8988T (cell line): ENCODE measurements around the gene ZFP36L2.

Experiments used
- DNase-seq: peaks from one replicate; pipeline ENCODE4 v3.0.0; 2011

ZFP36L2 gene

DNA sequence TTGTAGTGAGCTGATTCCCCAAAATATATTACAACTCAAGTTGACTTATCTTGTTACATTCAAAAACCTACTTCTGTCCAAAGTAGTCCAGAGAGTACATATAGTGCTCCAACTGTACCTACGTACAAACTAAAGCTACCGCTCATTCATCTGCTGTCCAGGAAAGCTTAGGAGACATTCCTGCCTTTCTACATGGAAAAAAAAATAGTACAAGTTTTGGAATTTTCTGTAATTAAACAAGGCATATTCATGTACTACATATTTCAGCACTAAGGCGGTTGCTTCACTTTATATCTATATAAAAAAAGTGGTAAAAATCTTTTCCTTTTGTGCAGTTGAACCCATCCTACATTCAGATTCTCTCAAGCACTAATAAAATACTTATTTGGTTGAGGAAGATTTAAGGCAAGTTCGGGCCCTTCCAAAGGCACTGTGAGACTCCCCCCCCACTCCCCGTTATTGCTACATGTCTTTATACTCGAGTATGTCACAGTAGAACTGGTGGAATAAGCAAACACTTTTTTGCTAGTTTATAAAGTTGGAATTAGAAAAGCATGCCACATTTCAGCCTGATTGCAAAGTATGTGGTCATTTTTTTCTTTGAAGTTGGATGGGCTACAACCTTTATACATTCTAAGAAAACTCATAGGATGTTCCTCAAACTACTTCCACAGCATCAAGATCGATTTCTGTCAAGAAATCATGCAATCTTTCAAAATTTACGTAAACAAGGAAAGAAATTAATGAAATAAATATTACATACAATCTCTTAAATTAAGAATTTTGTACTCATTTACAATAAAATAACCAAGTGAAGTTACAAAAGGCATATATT lies 3.7 kb downstream of the ZFP36L2 start:
- no peak for DNase-seq

DNA sequence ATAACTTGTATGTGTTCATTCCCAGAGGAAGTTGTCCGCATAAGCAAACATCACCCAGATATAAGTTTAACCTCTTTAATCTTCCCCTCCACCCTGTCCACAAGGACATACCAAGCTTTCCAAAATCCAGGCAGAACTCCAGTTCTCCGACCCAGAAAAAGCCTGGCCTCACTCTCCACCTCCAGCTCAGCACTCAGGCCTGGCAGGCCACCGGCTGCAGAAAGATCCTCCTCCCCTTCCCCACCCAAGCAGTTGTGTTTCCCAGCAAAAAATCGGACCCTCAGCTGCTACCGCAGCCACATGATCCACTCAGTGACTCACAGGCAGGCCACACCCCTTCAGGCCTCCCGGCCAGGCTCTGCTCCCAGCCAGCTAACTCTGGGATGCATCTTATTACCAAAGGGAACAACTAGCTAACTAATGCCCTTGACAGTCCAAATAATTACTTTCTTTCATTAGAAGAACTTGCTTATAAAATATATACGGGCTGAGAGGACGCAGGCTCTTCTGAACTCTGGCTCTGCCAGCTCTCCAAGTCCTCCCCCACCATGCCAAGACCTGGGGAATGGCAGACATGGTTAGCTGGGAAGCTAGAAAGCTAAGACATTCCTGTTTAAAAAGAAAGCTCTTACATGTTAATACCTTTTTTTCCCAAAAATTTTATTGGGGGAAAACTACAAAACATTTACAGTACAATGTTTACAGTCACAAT lies 4.5 kb downstream of the ZFP36L2 start:
- peak; percentile 82 for DNase-seq

DNA sequence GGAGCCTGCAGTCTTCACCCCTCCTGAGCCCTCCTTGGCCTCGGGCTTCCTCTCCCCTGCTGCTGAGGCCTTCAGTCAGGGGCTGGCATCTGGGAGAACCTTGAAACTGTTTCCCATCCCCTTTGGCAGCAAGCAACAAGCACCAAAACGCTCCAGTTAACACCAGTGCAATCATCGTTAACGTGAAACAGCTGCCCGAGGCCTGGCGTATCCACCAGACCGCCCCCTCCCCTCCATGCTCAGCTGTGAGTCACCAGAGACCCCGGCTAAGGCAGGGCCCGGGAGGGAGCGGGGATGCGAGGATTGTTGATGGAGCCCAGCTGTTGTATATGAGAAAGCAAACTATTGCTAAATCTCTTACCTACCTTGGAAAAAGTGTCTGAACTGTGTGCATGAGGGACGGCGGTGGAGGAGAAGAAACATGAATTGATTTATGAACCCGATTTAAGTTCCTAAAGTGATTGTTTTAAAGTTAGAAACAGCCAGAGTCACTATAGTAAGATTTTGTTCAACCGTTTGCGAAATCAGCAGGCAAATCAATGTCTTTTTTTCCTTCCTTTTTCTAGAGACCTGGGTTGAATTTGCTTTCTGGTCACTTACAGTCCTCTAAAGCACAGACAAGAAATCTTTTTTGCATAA lies 5.2 kb downstream of the ZFP36L2 start:
- no peak for DNase-seq

DNA sequence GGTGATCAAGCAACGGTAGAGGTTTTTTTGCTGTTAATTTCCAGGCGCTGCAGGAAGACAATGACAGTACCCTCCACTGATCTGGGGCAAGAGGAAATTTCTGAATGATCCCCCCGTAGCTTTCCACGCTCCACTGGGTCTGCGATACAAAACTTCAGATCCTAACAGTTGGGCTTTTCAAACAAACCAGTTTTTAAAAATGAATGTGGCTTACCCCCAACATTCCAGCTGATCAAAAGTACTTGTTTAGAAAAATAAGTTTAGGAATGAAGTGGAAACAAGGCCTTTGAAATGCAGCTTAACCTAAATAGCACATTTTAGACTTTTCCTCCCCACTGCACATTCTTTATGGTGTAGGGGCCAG lies 5.7 kb downstream of the ZFP36L2 start:
- DNase-seq = no peak

DNA sequence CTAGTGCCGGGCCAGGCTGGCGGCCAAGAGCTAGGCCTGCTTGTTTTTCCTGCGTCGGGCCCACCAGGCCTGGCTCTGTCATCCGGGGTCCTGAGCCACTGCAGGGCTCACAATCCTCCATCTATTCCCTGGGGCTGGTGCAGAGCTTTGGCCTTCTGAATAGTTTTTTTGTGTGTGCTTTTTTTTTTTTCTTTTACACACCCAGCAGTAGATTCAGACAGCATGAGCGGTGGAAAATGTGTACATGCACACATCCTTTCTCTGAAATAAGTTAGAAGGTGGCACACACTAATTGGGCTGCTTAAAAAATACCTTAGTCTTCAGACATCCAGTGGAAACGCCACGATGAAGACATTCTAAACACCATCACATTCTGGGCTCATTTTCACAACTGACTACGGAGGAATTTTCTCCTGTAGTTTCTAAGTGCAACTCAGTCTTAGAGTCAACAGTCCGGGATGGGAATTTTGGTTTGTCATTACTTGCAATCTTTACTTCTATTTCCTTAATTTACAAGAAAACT lies 6.1 kb downstream of the ZFP36L2 start:
- DNase-seq = no peak

DNA sequence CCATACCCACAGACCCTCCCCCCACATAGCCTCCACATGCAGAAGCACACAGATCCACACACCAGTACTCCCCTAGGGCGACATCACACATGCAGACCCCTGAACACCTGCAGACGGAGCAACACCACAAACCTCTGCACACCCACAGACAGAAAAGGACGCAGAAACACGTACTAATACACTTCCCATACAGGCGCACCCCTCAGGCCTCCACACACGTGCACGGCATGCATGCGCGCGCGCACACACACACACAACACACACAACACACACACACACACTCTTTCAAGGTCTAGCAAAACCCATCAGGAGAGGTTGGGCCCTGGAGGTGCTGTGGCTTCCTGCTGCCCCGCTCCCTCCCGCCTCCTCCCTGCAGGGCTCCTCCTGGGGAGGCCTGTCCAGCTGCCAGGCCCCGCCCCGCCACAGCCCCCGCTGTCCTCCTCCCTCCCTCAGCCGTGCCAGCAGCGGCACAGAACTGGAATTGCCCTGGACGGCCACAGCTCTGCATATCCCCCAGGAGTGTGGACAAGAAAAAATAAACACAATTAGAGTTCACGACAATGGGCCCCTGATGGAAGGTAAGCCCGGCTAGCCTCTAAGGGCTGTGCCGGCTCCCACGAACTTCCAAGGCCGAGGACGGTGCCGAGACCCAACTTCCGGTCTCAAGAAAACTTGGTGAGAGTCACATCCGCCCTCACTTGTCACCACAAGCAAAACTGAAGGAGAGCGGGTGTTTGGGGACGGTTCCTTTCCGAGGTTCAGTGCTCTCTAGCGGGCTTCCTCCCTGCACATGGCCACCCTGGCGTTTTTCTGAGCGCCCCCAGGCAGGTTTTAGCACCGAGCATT lies 6.8 kb downstream of the ZFP36L2 start:
- peak; percentile 83 for DNase-seq

DNA sequence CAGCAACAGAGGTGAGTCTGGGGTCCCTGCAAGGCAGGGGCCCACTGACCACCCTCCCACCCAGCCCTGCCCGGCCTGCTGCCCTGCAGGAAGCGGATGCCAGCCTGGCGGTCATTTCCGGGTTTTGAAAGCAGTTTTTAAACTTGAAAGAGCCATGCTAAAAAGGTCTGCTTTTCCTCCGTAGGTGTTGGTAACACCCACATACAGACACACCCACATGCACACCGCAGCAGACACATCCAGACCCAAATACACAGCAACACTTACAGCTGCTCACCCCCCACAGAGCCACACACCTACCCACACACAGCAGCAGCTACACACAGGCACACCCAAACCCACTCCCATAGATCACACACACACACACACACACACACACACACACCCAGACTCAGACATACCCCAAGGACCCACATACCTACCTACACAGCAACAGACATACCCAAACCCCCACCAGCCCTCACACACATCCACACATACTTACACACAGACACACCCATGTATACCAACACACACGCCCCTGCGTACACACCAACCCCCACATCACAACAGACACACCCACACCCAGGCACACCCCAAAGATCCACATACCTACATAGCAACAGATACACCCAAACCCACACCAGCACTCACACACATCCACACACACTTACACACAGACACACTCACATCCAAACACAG lies 7.6 kb downstream of the ZFP36L2 start:
- no peak for DNase-seq

DNA sequence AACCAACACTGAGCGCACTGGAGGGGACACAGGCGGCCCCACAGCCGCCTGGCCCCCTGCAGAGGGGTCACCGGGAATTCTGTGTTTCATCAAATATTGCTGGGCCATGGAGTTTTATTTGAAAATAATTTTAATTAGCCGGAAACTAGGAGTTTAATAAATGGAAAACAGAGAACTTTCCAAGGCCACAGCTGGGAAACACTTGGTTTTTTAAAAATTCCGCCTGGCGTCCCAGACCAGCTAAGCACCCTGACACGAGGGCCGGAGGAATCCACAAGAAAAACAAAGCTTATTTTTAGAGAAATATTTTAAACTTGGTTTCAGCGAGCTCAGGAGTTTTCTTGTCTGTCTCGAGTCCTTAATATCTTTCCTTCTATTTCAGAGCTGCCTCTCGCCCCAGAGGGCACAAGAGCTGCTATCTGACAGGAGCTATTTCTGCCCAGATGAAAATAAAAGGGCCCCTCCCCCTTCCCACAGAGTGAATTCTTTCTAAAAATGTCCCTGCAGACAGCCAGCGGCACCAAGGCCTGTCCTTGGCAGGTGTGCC lies 8.2 kb downstream of the ZFP36L2 start:
- no peak for DNase-seq

DNA sequence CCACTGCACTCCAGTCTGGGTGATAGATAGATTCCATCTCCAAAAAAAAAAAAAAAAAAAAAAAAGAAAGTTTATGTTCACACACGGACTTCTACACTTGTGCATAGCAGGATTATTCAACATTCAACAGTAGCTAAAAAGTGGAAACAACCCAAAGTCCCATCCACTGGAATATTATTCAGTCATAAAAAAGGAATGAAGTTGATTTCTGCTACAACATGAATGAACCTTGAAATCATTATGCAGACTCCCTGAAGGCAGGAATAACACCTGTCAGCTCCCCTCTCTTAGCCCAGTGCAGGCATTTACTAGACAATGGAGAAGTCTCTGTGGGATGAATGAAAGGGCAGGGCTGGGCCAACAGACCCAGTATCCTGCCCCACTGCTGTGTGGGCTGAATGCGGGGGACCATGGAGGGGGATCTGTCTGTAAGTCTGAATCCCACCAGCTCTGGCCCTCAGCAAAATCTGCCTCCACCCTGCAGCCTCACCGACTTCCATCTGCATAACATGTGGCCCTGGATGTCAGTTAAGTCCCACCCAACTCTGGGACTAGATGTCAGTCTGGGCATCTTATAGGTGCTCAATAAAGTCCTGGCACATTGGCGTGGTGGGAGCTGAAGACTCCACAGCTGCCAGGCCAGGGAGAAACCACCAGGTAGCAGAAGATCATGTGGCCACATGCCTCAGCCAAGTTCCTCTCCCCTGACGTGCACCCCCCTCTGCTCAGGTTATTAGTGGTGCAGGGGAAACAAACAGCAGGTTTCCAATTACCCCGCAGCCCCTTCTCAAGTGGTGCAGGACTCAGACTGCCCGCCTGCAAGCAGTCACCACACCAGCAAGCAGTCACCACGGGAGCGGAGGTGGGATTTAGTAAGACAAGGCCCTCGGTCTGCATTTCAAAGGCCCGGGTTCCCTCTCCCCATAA lies 8.9 kb downstream of the ZFP36L2 start:
- no peak for DNase-seq

DNA sequence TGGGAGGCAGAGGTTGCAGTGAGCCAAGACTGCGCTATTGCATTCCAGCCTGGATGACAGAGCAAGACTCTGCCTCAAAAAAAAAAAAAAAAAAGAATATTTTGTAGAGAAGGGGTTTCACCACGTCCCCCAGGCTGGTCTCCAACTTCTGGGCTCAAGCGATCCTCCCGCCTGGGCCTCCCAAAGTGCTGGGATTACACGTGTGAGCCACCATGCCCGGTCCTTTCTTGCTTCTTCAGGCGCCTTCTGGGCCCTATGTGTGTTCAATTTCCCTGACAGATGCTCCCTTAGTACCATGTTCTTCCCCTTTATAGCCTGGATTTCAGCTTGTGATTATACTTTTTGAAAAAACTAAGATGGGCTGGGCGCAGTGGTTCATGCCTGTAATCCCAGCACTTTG lies 9.8 kb downstream of the ZFP36L2 start:
- no peak for DNase-seq

DNA sequence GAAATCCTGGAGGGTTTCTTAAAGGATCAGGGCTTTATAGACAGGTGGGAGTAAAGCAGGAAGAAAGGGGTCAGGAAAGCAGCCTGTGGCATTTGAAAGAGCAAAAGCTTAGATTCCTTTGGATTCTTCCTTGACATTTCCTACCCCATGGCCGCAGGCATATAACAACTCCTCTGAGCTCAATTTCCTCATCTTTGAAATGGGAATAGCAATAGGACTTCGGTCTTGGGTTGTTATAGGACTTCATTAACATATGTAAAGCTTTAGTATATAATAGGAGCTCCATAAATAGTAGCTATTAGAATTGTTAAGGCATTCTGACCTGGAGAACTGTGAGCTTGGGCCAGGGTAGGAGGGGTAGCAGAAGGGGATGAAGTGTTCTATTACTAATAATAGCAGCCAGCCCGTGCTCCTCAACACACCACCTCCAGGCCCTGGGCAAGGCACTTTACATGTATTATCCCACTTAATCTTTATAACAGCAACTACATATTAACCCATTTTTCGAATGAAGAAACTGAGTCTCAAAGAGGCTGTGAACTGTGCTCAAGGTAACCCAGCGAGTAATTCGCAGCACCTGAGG lies 10.6 kb downstream of the ZFP36L2 start:
- no peak for DNase-seq

DNA sequence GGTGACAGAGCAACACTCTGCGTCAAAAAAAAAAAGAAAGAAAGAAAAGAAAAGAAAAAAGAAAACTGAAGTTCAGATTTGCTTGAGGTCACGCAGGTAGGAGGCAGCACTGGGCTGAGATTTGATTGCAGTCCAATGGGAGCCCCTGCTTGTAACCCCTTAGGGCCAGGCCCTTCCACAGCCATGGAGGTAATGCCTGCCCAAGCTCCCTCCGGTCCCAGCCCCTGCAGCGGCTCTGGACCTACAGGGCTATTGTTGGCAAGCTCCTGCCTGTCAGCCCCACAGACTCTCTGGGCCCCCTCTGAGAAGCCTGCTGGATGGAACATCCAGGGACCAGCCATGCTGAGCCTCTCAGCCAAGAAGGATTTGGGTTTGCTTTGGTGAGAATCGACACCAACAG lies 12.2 kb downstream of the ZFP36L2 start:
- DNase-seq = no peak

DNA sequence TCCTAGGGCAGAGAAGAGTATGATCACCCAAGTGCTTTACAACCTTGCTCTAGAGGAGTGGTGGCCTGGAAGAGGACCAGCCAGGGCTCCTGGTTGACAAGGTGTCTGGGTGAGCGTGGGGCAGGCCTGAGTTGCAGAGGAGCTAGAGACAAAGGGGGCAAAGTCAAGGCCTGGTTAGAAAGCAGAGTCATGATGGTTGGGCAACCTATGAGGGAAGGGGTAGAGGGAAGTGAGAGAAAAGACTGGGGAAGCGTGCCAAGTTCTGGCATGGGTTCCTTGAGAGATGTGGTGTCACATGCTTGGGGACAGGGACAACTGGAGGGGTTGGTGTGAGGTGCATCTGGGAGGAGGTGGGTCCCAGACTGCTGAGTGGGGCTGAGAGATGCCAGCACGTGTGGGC lies 13.5 kb downstream of the ZFP36L2 start:
- no peak for DNase-seq

DNA sequence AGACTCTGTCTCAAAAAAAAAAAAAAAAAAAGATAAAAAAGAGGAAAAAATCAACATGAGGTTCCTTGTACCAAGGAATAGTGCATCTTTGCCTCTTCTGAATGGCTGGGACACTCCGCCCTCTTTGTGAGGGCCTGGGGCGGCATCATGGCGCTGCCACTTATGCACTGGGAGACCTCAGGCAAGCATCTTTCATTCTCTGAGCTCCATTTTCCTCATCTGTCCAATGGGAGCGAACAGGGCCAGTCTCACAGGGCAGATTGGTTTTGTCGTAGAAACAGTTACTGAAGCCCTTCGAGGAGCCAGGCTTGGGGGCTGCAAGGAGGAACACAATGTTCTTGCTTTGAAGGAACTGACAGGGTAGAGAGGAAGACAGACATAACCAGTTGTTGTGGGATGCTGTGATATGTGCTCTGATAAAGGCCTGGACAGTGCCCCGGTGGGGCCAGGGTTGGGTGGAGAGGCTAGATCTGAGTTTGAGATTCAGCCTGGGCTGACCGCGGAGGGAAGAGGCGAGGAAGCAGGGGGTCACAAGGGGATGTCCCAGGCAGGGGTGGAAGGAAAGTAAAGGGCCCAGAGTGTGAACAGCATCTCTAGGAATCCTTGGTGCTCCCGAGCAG lies 14.1 kb downstream of the ZFP36L2 start:
- DNase-seq = no peak

DNA sequence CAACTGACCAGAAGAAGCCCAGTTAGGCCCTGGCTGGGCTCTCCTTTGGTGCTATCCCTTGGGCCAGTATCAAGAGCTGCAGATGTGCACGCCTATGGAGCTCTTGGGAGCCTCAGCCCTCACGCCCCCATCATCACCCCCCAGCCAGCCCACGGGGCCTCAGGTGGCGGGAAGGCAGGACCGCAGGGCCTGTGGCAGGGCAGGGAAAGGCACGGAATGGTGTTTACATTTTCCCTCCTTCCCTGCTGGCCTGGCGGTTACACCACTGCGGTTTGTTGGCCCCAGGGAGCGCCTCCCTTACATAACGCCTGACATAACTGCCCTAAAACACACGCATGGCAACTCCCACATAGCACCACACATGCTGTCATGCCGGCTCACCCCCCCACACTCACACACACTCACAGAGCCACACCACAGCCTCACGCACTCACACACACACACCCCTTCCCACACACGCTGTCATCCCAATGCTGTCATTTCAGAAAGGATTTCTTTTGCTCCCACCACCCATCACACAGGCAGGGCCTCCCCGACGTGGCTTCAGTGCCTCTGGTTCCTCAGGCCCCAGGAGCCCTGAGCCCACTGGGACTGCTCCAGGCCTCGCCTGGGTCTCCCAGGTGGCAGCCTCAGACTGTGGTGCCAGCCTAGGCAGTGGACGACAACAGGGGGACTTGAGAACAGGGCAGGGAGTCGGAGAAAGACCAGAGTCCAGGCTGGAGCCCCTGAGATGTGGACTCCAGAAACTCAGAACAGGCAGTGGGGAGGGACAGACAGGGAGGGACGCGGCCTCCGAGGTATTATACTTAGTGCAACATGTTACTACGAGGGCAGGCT lies 15.7 kb downstream of the ZFP36L2 start:
- no peak for DNase-seq

DNA sequence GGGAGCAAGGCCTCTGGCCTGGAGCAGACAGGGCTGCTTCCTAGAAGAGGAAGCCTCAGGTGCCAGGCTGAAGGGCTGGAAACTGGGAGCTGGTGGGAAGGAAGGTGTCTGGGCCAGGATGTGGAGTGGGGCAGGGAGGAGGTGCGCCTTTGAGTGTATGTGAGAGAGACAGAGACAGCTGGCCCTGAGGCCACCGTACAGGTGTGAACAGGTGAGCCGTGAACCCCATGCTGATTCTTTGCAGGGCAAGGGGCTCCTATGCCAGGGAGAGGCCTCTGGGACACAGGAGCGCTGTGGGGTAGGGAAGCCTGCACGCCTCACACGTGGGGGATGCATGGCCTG lies 16.3 kb downstream of the ZFP36L2 start:
- DNase-seq = no peak

DNA sequence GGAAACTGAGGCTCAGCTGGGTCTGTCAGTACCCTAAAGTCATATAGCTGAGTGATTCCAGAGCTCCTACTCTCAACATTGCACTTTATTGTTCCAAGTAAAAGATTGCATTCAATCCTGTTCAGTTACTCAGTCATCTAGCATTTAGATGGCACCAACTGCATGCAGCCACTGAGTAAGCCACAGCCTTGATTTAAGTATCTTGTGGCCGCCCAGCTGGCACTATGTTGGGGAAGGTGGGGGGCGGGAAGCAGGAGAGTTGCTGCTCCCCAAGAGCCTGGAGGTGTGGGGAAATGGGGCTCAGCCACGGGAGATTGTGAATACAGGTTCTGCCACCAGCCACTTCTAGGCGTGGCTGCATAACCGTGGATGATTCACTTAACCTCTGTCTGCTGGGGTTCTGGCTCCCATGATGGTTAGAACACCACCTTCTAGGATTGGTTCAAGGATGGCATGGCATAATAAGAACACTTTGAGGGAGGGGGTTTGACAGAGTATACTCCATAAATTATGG lies 17.1 kb downstream of the ZFP36L2 start:
- no peak for DNase-seq

DNA sequence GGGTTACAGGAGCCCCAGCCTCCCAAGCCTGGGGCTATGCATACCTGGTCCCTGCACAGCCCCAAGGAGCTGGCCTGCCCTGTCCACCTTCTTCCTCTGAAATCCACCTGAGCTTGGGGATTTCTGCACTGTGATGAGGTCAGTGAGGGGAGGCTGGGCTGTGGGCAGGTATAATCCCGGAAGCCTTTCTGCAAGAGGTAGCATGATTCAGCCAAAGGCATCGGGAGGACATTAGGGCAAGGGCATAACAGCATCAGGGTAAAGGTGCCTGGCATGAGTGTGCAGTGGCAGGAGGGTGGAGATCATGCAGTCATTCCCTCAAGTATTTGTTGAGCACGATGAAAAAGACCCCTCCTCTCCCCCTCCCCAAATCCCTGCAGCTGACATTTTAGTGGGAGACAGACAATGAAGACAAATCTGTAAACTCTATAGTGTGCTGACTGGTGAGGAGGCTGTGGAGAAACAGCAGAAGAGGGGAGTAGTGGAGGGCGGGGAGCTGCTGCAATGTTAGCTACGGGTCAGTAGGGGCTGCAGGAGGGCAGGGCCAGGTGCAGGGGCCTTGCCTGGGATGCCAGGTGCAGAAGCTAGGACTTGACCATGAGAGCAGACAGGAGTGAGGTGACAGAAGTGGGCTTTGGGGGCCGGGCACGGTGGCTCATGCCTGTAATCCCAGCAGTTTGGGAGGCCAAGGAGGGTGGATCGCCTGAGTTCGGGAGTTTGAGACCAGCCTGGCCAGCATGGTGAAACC lies 18.7 kb downstream of the ZFP36L2 start:
- DNase-seq = no peak
